ENCODE data around the gene NUP214. TPM values are rescaled to one million over a fixed set of nuclear protein-coding genes. Genes with fewer than 3 reads are reported as not detected.

NUP214 gene
- total RNA-seq, 6 experiments from 2014 or later, result 34.2 to 43.7 (median 39.3) TPM

DNA sequence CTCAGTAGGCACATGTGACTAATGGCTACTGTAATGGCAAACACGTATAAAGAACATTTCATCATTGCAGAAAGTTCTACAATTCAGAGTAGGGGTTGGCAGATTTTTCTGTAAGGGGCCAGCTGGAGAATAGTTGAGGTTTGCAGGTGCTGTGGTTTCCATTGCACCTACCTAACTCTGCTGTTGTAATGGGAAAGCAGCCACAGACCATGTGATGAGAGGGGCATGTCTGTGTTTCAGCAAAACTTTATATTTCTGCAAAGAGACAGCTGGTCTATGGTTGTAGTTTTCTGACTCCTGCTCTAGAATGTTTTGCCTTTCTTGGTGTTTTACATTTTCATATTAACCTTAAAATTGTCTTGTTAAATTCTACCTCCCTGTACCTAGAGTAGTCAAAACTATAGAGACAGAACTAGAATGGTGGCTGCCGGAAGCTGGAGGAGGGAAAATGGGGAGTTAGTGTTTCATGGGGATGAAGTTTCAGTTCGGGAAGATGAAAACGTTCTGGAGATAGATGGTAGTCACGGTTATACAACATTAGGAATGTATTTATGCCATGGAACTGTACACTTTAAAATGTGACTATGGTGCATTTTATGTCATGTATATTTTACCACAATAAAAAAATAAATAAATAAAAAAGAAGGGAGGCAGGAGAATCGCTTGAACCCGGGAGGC is 44.3 kb downstream of the NUP214 start:
- Mint-ChIP-seq H3K36me3 (ENCODE audit: low read depth) (peaks cover 26% of the 10 kb centered on the region), H3K9me3 (no peaks in the 10 kb centered on the region), H3K4me1 (ENCODE audit: low read depth) (peaks cover 6% of the 10 kb centered on the region; the same call in 1 of the 2 replicates), H3K4me3 (no peak overlapping the region), H3K27me3 (ENCODE audit: insufficient read depth) (no peaks in the 10 kb centered on the region), H3K27ac (no peak overlapping the region)
- DNase-seq, result no peak
- TF ChIP-seq, protein P1, sequence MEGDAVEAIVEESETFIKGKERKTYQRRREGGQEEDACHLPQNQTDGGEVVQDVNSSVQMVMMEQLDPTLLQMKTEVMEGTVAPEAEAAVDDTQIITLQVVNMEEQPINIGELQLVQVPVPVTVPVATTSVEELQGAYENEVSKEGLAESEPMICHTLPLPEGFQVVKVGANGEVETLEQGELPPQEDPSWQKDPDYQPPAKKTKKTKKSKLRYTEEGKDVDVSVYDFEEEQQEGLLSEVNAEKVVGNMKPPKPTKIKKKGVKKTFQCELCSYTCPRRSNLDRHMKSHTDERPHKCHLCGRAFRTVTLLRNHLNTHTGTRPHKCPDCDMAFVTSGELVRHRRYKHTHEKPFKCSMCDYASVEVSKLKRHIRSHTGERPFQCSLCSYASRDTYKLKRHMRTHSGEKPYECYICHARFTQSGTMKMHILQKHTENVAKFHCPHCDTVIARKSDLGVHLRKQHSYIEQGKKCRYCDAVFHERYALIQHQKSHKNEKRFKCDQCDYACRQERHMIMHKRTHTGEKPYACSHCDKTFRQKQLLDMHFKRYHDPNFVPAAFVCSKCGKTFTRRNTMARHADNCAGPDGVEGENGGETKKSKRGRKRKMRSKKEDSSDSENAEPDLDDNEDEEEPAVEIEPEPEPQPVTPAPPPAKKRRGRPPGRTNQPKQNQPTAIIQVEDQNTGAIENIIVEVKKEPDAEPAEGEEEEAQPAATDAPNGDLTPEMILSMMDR (IDR thresholded peaks at IDR 0.05), result no peak

DNA sequence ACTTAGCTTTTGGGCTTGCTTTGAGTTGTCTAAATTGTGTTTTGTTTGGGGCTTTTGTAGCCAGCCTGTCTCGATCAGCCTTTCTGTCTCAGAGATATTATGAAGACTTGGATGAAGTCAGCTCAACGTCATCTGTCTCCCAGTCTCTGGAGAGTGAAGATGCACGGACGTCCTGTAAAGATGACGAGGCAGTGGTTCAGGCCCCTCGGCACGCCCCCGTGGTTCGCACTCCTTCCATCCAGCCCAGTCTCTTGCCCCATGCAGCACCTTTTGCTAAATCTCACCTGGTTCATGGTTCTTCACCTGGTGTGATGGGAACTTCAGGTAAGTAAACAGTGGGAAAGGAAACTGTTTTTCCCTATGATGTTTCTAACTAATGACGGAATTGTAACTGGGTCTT is 48.6 kb downstream of the NUP214 start:
- H3K27me3 Mint-ChIP-seq (ENCODE audit: insufficient read depth), result no peaks in the 10 kb centered on the region; the same call in 1 of the 2 replicates
- H3K4me1 Mint-ChIP-seq (ENCODE audit: low read depth), result peaks cover 14% of the 10 kb centered on the region
- H3K27ac Mint-ChIP-seq, result no peak overlapping the region
- TF ChIP-seq, protein P1 (IDR thresholded peaks at IDR 0.05), result no peak
- no peak overlapping the region for H3K4me3 Mint-ChIP-seq
- H3K9me3 Mint-ChIP-seq, result no peaks in the 10 kb centered on the region
- H3K36me3 Mint-ChIP-seq (ENCODE audit: low read depth), result peaks cover 32% of the 10 kb centered on the region
- DNase-seq, result no peak

DNA sequence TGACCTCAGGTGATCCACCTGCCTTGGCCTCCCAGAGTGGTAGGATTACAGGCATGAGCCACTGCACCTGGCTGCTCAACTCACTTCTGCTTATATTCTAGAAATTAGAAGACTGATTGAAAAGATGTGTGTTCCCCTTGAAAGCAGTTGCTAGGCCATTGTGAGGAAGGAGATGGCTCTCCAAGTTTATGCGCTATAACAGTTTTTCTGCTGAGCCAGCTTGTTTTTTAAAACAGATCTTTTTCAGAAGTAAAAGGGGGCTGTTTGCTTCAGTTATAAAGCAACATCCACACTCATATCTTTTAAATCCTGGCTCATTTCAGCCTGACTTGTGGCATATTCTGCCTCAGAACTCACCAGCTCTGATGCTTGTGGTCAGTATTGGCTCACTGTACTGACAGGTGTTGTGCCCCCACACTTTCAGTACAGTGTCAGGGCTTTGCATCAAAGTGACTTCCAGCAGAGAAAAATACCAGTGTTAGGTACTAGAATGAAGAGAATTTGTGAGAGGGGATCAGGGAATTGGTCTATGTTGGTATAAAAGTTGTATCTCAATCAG is 49.4 kb downstream of the NUP214 start:
- Mint-ChIP-seq H3K36me3 (ENCODE audit: low read depth) (peaks cover 36% of the 10 kb centered on the region), H3K27ac (no peak overlapping the region), H3K4me3 (no peak overlapping the region), H3K9me3 (no peaks in the 10 kb centered on the region), H3K4me1 (ENCODE audit: low read depth) (peaks cover 22% of the 10 kb centered on the region), H3K27me3 (ENCODE audit: insufficient read depth) (no peaks in the 10 kb centered on the region; the same call in 1 of the 2 replicates)
- TF ChIP-seq, protein P1 (IDR thresholded peaks at IDR 0.05), result no peak
- no peak for DNase-seq

DNA sequence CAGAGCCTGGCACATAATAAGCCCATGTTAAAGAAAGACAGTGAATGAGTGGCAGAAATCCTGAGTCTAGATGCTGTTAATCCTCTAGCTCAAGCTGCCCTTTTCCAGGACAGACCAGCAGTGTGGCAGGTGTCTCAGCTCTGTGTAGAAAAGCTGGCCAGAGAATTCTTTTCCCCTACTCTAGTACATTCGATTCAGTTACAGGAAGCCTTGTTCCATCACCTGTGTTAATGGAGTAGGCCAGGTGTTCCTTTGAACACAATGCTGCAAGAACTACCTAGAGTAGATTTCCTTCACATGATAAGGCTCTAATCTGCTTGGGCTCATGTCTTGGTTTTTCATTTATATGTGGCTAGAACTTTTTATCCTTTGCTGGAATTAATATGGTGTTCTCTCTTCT is 52.5 kb downstream of the NUP214 start:
- no peak for DNase-seq
- Mint-ChIP-seq H3K4me3 (no peak overlapping the region), H3K4me1 (ENCODE audit: low read depth) (peaks cover 44% of the 10 kb centered on the region), H3K27ac (no peak overlapping the region), H3K9me3 (no peaks in the 10 kb centered on the region), H3K27me3 (ENCODE audit: insufficient read depth) (no peaks in the 10 kb centered on the region; the same call in 1 of the 2 replicates), H3K36me3 (ENCODE audit: low read depth) (peaks cover 42% of the 10 kb centered on the region)
- TF ChIP-seq, protein P1 (IDR thresholded peaks at IDR 0.05), result no peak

DNA sequence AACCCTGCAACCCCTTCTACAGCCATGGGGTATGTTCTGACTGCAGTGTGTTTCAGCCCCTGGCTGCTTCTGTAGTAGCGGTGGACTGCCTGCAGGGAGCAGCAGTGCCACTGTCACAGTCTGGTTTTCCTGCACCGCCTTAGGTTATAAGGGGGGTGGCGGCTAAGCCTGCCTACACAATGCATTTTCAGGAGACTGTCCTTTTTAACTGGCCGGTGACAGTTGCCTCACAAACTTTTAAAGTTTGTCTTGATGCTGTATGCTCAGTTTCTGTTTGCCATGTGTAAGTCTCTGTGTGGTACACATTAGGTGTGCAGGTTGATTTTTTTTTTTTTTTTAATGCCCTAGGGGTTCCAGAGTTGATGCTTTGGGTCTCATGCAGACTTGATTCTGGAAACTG is 53.0 kb downstream of the NUP214 start:
- Mint-ChIP-seq H3K9me3 (no peaks in the 10 kb centered on the region), H3K4me3 (peak overlapping the region; percentile 84), H3K27ac (peak overlapping the region; percentile 94)

More for the DNA sequence above, 53.0 kb downstream of the NUP214 start:
- peaks cover 44% of the 10 kb centered on the region for H3K4me1 Mint-ChIP-seq (ENCODE audit: low read depth)
- no peaks in the 10 kb centered on the region; the same call in 1 of the 2 replicates for H3K27me3 Mint-ChIP-seq (ENCODE audit: insufficient read depth)
- peaks cover 42% of the 10 kb centered on the region for H3K36me3 Mint-ChIP-seq (ENCODE audit: low read depth)
- peak; percentile 64 for DNase-seq
- TF ChIP-seq, protein P1 (IDR thresholded peaks at IDR 0.05), result peak; percentile 94

All from HFFc6 (cell line).